ENCODE data around the gene LEF1.

- TF ChIP-seq POLR2A (IDR thresholded peaks at IDR 0.05; ENCODE audit: low read depth, low read length), result no peak
- TF ChIP-seq GATA2 (IDR thresholded peaks at IDR 0.05; ENCODE audit: insufficient read depth, insufficient read length, low read depth, low read length), result no peak
- TF ChIP-seq EZH2 (IDR thresholded peaks at IDR 0.05; ENCODE audit: borderline replicate concordance, low read depth, low read length, severe bottlenecking), result no peak
- TF ChIP-seq CTCF (IDR thresholded peaks at IDR 0.05; ENCODE audit: extremely low read depth in 1 of 2, insufficient read depth in 1 of 2, low read depth in 1 of 2, low read length in 2 of 2), result no peak
- no peak for TF ChIP-seq POLR2AphosphoS5 (IDR thresholded peaks at IDR 0.05; ENCODE audit: insufficient read depth, low read depth, low read length)
- TF ChIP-seq JUN (IDR thresholded peaks at IDR 0.05; ENCODE audit: borderline replicate concordance, insufficient read depth, insufficient read length, low read depth), result no peak
- no peak for TF ChIP-seq MAX (IDR thresholded peaks at IDR 0.05; ENCODE audit: insufficient read depth, insufficient read length)
Measured at GRCh38 chr4:108055787-108056186, 112.9 kb downstream of the LEF1 start.

Measured in endothelial cell of umbilical vein (primary cell).